IPS-18c (cell line): Measurements from ENCODE around the gene CD70.
A peak's percentile ranks its signal among the peaks of the same experiment; 100 is the strongest.
"Not testable (repeated sequence)": the region's sequence is repeated elsewhere in the genome, so short reads cannot be mapped to it uniquely, and the experiment has no call there.

Experiments used
- H3K4me3 ChIP-seq: 2 replicates; pipeline ENCODE4 v1.7.0; 2013; ENCODE audit warnings: low read depth, mild to moderate bottlenecking, low read length, moderate library complexity; ENCODE audit not compliant: insufficient read depth
- H3K9me3 ChIP-seq: one replicate; pipeline ENCODE4 v1.6.1; 2013; ENCODE audit warnings: mild to moderate bottlenecking, low read length, moderate library complexity; ENCODE audit not compliant: control insufficient read depth, insufficient read depth

CD70 gene

GRCh38 chr19:6590827-6591319 lies at the start of gene CD70:
Gene CD70, minus strand, starts transcription at chr19:6591150. Its CDS starts 148 bp downstream, at chr19:6591002.
- H3K4me3 ChIP-seq = peak within 1 kb of the TSS; percentile 71
- no peaks in the 10 kb centered on the region for H3K9me3 ChIP-seq

GRCh38 chr19:6640333-6640732 lies 49.4 kb upstream of the CD70 start:
- not testable (repeated sequence) for H3K4me3 ChIP-seq, H3K9me3 ChIP-seq

- Histone ChIP-seq H3K4me3 (no peak overlapping the region), H3K9me3 (no peaks in the 10 kb centered on the region)
These were observed 48.5 kb upstream of the CD70 start for GRCh38 chr19:6639439-6639838.

- H3K4me3 ChIP-seq, H3K9me3 ChIP-seq: not testable (repeated sequence)
These were observed 42.5 kb upstream of the CD70 start for GRCh38 chr19:6633456-6633813.

- not testable (repeated sequence) for H3K4me3 ChIP-seq, H3K9me3 ChIP-seq
These were observed 42.0 kb upstream of the CD70 start for GRCh38 chr19:6632747-6633455.

GRCh38 chr19:6632002-6632621 lies 41.2 kb upstream of the CD70 start:
- Histone ChIP-seq H3K4me3 (no peak overlapping the region), H3K9me3 (no peaks in the 10 kb centered on the region)

GRCh38 chr19:6626764-6627163 lies 35.8 kb upstream of the CD70 start:
- Histone ChIP-seq H3K4me3 (no peak overlapping the region), H3K9me3 (peaks cover 2% of the 10 kb centered on the region)

GRCh38 chr19:6617374-6617773 lies 26.4 kb upstream of the CD70 start:
- no peak overlapping the region for H3K4me3 ChIP-seq
- H3K9me3 ChIP-seq = no peaks in the 10 kb centered on the region

GRCh38 chr19:6616011-6616410 lies 25.1 kb upstream of the CD70 start:
- Histone ChIP-seq H3K4me3 (no peak overlapping the region), H3K9me3 (no peaks in the 10 kb centered on the region)

- no peak overlapping the region for H3K4me3 ChIP-seq
- no peaks in the 10 kb centered on the region for H3K9me3 ChIP-seq
These were observed 22.8 kb upstream of the CD70 start for GRCh38 chr19:6613711-6614110.

GRCh38 chr19:6610934-6611852 lies 20.2 kb upstream of the CD70 start:
- Histone ChIP-seq H3K9me3 (no peaks in the 10 kb centered on the region), H3K4me3 (no peak overlapping the region)

- Histone ChIP-seq H3K4me3 (no peak overlapping the region), H3K9me3 (no peaks in the 10 kb centered on the region)
These were observed 18.0 kb upstream of the CD70 start for GRCh38 chr19:6608940-6609339.

- H3K4me3 ChIP-seq, H3K9me3 ChIP-seq: not testable (repeated sequence)
These were observed 17.2 kb upstream of the CD70 start for GRCh38 chr19:6608146-6608545.

GRCh38 chr19:6606276-6607070 lies 15.5 kb upstream of the CD70 start:
- not testable (repeated sequence) for H3K9me3 ChIP-seq, H3K4me3 ChIP-seq

- H3K9me3 ChIP-seq = no peaks in the 10 kb centered on the region
- H3K4me3 ChIP-seq = no peak overlapping the region
These were observed 14.0 kb upstream of the CD70 start for GRCh38 chr19:6604906-6605305.

GRCh38 chr19:6602729-6603114 lies 11.8 kb upstream of the CD70 start:
- Histone ChIP-seq H3K9me3 (no peaks in the 10 kb centered on the region), H3K4me3 (no peak overlapping the region)

GRCh38 chr19:6601537-6602052 lies 10.6 kb upstream of the CD70 start:
- not testable (repeated sequence) for H3K9me3 ChIP-seq, H3K4me3 ChIP-seq
